Stimulated activated CD4-positive, alpha-beta T cell treated with anti-CD3 and anti-CD28 coated beads, TNF-alpha, amount 100 ng/mL, for 48 hours (primary cell): ENCODE measurements around the gene IL3RA.
A peak's percentile ranks its signal among the peaks of the same experiment; 100 is the strongest.
"Not testable (repeated sequence)": the region's sequence is repeated elsewhere in the genome, so short reads cannot be mapped to it uniquely, and the experiment has no call there.

ENCODE experiments used
- DNase-seq, 3 donors: peaks; one replicate each; pipeline ENCODE4 v3.0.0-alpha.2; 2020; ENCODE audit warnings: low read depth in 3 of 3

Gene IL3RA

GRCh38 chrX:1336331-1336943 is at the start of gene IL3RA:
Gene IL3RA (plus strand): TSS chrX:1336785. CDS start chrX:1341766, 4,981 bp downstream.
- no peak for DNase-seq

- DNase-seq = no peak
Measured at GRCh38 chrX:1289535-1289934, 47.0 kb upstream of the IL3RA start.

- DNase-seq = no peak
Measured at GRCh38 chrX:1291110-1291740, 45.4 kb upstream of the IL3RA start.

- DNase-seq = no peak
Measured at GRCh38 chrX:1292575-1293290, 43.9 kb upstream of the IL3RA start.

- no peak for DNase-seq
Measured at GRCh38 chrX:1294301-1295067, 42.1 kb upstream of the IL3RA start.

GRCh38 chrX:1295550-1295949 is 41.0 kb upstream of the IL3RA start:
- no peak for DNase-seq

GRCh38 chrX:1297591-1297990 is 39.0 kb upstream of the IL3RA start:
- DNase-seq = not testable (repeated sequence)

- DNase-seq = no peak
Measured at GRCh38 chrX:1300449-1300848, 36.1 kb upstream of the IL3RA start.

- no peak for DNase-seq
Measured at GRCh38 chrX:1305411-1305810, 31.2 kb upstream of the IL3RA start.

- no peak for DNase-seq
Measured at GRCh38 chrX:1306909-1307625, 29.5 kb upstream of the IL3RA start.

- DNase-seq = no peak
Measured at GRCh38 chrX:1307626-1308340, 28.8 kb upstream of the IL3RA start.

GRCh38 chrX:1308476-1308875 is 28.1 kb upstream of the IL3RA start:
- no peak for DNase-seq

GRCh38 chrX:1308917-1309316 is 27.7 kb upstream of the IL3RA start:
- DNase-seq = not testable (repeated sequence)

GRCh38 chrX:1313788-1314187 is 22.8 kb upstream of the IL3RA start:
- DNase-seq = no peak

GRCh38 chrX:1316527-1316926 is 20.1 kb upstream of the IL3RA start:
- peak in 2 of 3 donors; percentile 12 to 25 for DNase-seq

GRCh38 chrX:1321674-1322073 is 14.9 kb upstream of the IL3RA start:
- no peak for DNase-seq

GRCh38 chrX:1322393-1322792 is 14.2 kb upstream of the IL3RA start:
- DNase-seq = peak; percentile 23 to 57 (median 55)

GRCh38 chrX:1323315-1323714 is 13.3 kb upstream of the IL3RA start:
- DNase-seq = peak; percentile 18 to 60 (median 41)

- no peak for DNase-seq
Measured at GRCh38 chrX:1325515-1326116, 11.0 kb upstream of the IL3RA start.

GRCh38 chrX:1327651-1328304 is 8.8 kb upstream of the IL3RA start:
- DNase-seq = no peak
